CD14-positive monocyte (primary cell): ENCODE results near the gene IRX4. TPM values are rescaled to one million over a fixed set of nuclear protein-coding genes. Genes with fewer than 3 reads are reported as not detected.
A peak's percentile ranks its signal among the peaks of the same experiment; 100 is the strongest.

Source experiments
- DNase-seq, 3 donors: peaks; one replicate each; pipeline ENCODE4 v3.0.0-alpha.2; 2011 to 2022
- H2AFZ ChIP-seq: 2 replicates; pipeline ENCODE4 v1.6.0; 2012; ENCODE audit warnings: mild to moderate bottlenecking, low read depth, low read length, inconsistent platforms; ENCODE audit not compliant: insufficient read depth, poor library complexity, severe bottlenecking
- H3K27ac ChIP-seq, 2 donors: 1 replicate in 1 of 2; 2 replicates in 1 of 2; pipeline ENCODE4 v1.5.1; 2012 to 2013; ENCODE audit warnings: low read length in 2 of 2, control low read depth in 1 of 2, inconsistent platforms in 1 of 2, low read depth in 1 of 2, mild to moderate bottlenecking in 1 of 2
- H3K27me3 ChIP-seq, 2 donors: one replicate each; pipeline versions ENCODE4 v1.6.0 to v1.6.1; 2011 to 2013; ENCODE audit warnings: low read length in 2 of 2; ENCODE audit not compliant: control insufficient read depth in 2 of 2, insufficient read depth in 2 of 2
- H3K36me3 ChIP-seq, 2 donors: replicated peaks in 1 of 2; 1 replicate in 1 of 2; 2 replicates in 1 of 2; pipeline versions ENCODE4 v1.5.1 to v1.6.1; 2012 to 2013; ENCODE audit warnings: low read length in 2 of 2, control low read depth in 1 of 2, inconsistent platforms in 1 of 2, mild to moderate bottlenecking in 1 of 2; ENCODE audit not compliant: insufficient read depth in 2 of 2, control insufficient read depth in 1 of 2
- H3K4me1 ChIP-seq, 2 donors: 1 replicate in 1 of 2; 2 replicates in 1 of 2; pipeline versions ENCODE4 v1.5.1 to v1.6.1; 2012 to 2013; ENCODE audit warnings: low read length in 2 of 2, control low read depth in 1 of 2, inconsistent platforms in 1 of 2, mild to moderate bottlenecking in 1 of 2, moderate library complexity in 1 of 2; ENCODE audit not compliant: insufficient read depth in 2 of 2, control insufficient read depth in 1 of 2
- H3K4me2 ChIP-seq: replicated peaks from 2 replicates; pipeline ENCODE3; 2012; ENCODE audit warnings: low read length, moderate library complexity, mild to moderate bottlenecking; ENCODE audit not compliant: poor library complexity, severe bottlenecking; ENCODE audit errors: extremely low read depth
- H3K4me3 ChIP-seq, 3 experiments: fragments of 200-600 bp in 1 of 3; sonication (generic) in 1 of 3; replicated peaks in 1 of 3; 1 replicate in 2 of 3; 2 replicates in 1 of 3; pipeline ENCODE4 v1.5.1; 2011 to 2013; ENCODE audit warnings: low read length in 3 of 3, mild to moderate bottlenecking in 3 of 3, control low read depth in 2 of 3, low read depth in 2 of 3, inconsistent platforms in 1 of 3, moderate library complexity in 1 of 3
- H3K79me2 ChIP-seq: 2 replicates; pipeline ENCODE4 v1.6.0; 2012; ENCODE audit warnings: mild to moderate bottlenecking, control low read depth, inconsistent platforms, low read length, moderate library complexity; ENCODE audit not compliant: insufficient read depth
- H3K9ac ChIP-seq: 2 replicates; pipeline ENCODE4 v1.6.0; 2017; ENCODE audit warnings: low read length, mild to moderate bottlenecking; ENCODE audit not compliant: insufficient read depth, poor library complexity, severe bottlenecking
- H3K9me3 ChIP-seq, 2 donors: replicated peaks in 1 of 2; 1 replicate in 1 of 2; 2 replicates in 1 of 2; pipeline versions ENCODE4 v1.5.1 to v1.6.1; 2012 to 2013; ENCODE audit warnings: low read length in 2 of 2, control low read depth in 1 of 2; ENCODE audit not compliant: control insufficient read depth in 1 of 2, insufficient read depth in 1 of 2
- H4K20me1 ChIP-seq: 2 replicates; pipeline ENCODE4 v1.6.0; 2012; ENCODE audit warnings: mild to moderate bottlenecking, low read length, control low read depth, moderate library complexity; ENCODE audit not compliant: insufficient read depth
- H3K27ac Mint-ChIP-seq, 7 donors: one replicate each; pipeline ENCODE4 v1.8.0; 2020; ENCODE audit warnings: mild to moderate bottlenecking in 7 of 7, mixed read lengths in 7 of 7, moderate library complexity in 6 of 7, inconsistent platforms in 2 of 7
- H3K27me3 Mint-ChIP-seq, 3 donors: one replicate each; pipeline ENCODE4 v1.8.0; 2021 to 2022; ENCODE audit warnings: low read depth in 3 of 3, mild to moderate bottlenecking in 3 of 3, mixed read lengths in 3 of 3, moderate library complexity in 3 of 3, inconsistent platforms in 1 of 3
- H3K36me3 Mint-ChIP-seq, 2 donors: one replicate each; pipeline ENCODE4 v1.8.0; 2020; ENCODE audit warnings: mixed read lengths in 2 of 2, inconsistent platforms in 1 of 2, mild to moderate bottlenecking in 1 of 2
- H3K4me1 Mint-ChIP-seq: one replicate; pipeline ENCODE4 v1.8.0; 2020; ENCODE audit warnings: mild to moderate bottlenecking, mixed read lengths
- H3K4me3 Mint-ChIP-seq, 2 donors: one replicate each; pipeline ENCODE4 v1.8.0; 2020; ENCODE audit warnings: mild to moderate bottlenecking in 2 of 2, mixed read lengths in 2 of 2, moderate library complexity in 1 of 2
- H3K9me3 Mint-ChIP-seq, 7 donors: one replicate each; pipeline ENCODE4 v1.8.0; 2020 to 2022; ENCODE audit warnings: mixed read lengths in 7 of 7, mild to moderate bottlenecking in 6 of 7, moderate library complexity in 6 of 7, inconsistent platforms in 2 of 7
- CTCF ChIP-seq: fragments of 200-600 bp; IDR thresholded peaks from one replicate; pipeline ENCODE4 v1.8.0; 2022; ENCODE audit warnings: antibody characterized with exemption, mild to moderate bottlenecking
- WGBS: methylation state at CpG from one replicate; pipeline ENCODE4 v1.1.5; 2013; ENCODE audit warnings: missing lambda C conversion rate; ENCODE audit not compliant: insufficient coverage; 5-methylcytosine and 5-hydroxymethylcytosine counted together
- intact Hi-C, 2 donors: fragments of 100-400 bp; cut with micrococcal nuclease; formaldehyde crosslinking; loops; one replicate each; pipeline versions ENCODE4 v1.15.0 to v1.15.1; 2023
- polyA plus RNA-seq, 3 donors: library from polyadenylated mRNA; depleted of rRNA in 1 of 3; unstranded in 2 of 3; stranded (reverse) in 1 of 3; fragments of 300-500 nt in 2 of 3; fragments of >200 nt in 1 of 3; fragmentation: Illumina TruSeq in 2 of 3; gene quantifications; 1 replicate in 2 of 3; 2 replicates in 1 of 3; pipeline ENCODE4 v1.2.3, GENCODE V29; 2012 to 2021

The IRX4 gene
- polyA plus RNA-seq, 3 donors = not detected

- Histone ChIP-seq H2AFZ (no peak overlapping the region), H4K20me1 (no peaks in the 10 kb centered on the region), H3K79me2 (no peaks in the 10 kb centered on the region), H3K9ac (no peak overlapping the region), H3K4me1 (no peaks in the 10 kb centered on the region), H3K36me3 (no peaks in the 10 kb centered on the region), H3K4me3 (no peak overlapping the region), H3K4me2 (no peak overlapping the region), H3K9me3 (peaks cover 0 to 5% of the 10 kb centered on the region in 2 donors), H3K27ac (no peak overlapping the region), H3K27me3 (peaks cover 0 to 5% of the 10 kb centered on the region in 2 donors)
- WGBS = 82% methylated on average over 29 of the region's 32 CpGs
- Mint-ChIP-seq H3K4me3 (no peak overlapping the region), H3K36me3 (no peaks in the 10 kb centered on the region), H3K27me3 (peaks cover 16 to 54% (median 32%) of the 10 kb centered on the region in 3 donors), H3K4me1 (no peaks in the 10 kb centered on the region), H3K27ac (no peak overlapping the region), H3K9me3 (peaks cover 2 to 8% (median 3%) of the 10 kb centered on the region in 7 donors)
- no peak for TF ChIP-seq CTCF
- no peak for DNase-seq
- intact Hi-C loops = no loop called here
Measured at GRCh38 chr5:1857256-1857600, 25.5 kb downstream of the IRX4 start.

- H3K9ac ChIP-seq = no peak overlapping the region
- no peaks in the 10 kb centered on the region for H4K20me1 ChIP-seq
- peak overlapping the region in 1 of 7 donors; percentile 50 for H3K27ac Mint-ChIP-seq
- H3K27me3 Mint-ChIP-seq = peaks cover 20 to 59% (median 36%) of the 10 kb centered on the region in 3 donors
- intact Hi-C loops = no loop called here
- peaks cover 0 to 5% of the 10 kb centered on the region in 2 donors for H3K9me3 ChIP-seq
- peaks cover 2 to 8% (median 3%) of the 10 kb centered on the region in 7 donors for H3K9me3 Mint-ChIP-seq
- no peak overlapping the region for H3K4me3 ChIP-seq
- H3K4me2 ChIP-seq = no peak overlapping the region
- DNase-seq = no peak
- peak overlapping the region in 1 of 2 donors; percentile 21 for H3K4me3 Mint-ChIP-seq
- H3K4me1 Mint-ChIP-seq = no peaks in the 10 kb centered on the region
- H3K36me3 Mint-ChIP-seq = no peaks in the 10 kb centered on the region
- TF ChIP-seq CTCF = no peak
- H3K36me3 ChIP-seq = no peaks in the 10 kb centered on the region
- H3K27ac ChIP-seq = no peak overlapping the region
- no peaks in the 10 kb centered on the region for H3K4me1 ChIP-seq
- WGBS = 79% methylated on average over 49 of the region's 49 CpGs
- H3K79me2 ChIP-seq = no peaks in the 10 kb centered on the region
- H3K27me3 ChIP-seq = peaks cover 0 to 9% of the 10 kb centered on the region in 2 donors
- H2AFZ ChIP-seq = no peak overlapping the region
Measured at GRCh38 chr5:1856596-1857255, 26.0 kb downstream of the IRX4 start.
